ENCODE measurements around the gene FNDC3B.
"Not testable (repeated sequence)": the region's sequence is repeated elsewhere in the genome, so short reads cannot be mapped to it uniquely, and the experiment has no call there.

FNDC3B gene

DNA sequence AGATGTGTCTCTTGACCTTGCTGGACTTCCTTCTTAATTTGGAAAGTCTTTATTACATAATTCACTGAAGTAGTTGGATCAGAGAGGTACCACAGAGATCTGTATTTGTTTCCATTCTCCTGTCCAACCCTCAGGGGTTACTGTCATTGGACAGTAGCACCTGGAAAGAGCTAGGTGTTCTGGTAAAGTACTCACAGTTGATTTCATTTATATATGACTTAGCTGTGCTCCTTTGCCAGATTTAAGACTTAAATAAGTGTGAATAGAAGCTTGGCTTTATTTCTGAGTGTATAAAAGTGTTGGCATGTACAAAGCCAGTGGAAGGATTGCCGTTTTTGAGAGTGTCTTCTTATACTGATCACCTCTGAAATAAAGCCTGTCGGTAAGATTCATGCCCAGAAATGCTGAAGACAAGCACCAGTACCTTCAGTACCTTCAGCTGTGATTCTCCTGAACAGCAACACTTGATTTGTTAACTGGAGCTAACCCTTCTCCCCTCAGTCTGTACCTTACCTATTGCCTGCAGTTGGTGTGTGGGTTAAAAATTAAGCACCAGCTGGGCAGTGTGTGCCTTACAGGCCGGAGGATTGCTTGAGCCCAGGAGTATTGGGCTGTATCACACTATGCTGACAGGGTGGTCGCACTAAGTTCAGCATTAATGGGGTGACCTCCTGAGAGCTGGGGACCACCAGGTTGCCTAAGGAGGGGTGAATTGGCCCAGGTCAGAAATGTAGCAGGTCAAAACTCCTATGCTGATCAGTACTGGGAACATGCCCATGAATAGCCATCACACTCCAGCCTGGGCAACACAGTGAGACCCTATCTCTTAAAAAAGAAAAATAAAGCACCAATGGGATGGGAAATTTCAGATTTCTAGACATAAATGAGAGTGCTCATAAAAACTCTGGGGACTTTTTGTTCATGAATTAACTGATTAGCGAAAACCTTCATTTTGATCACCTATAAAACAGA lies 197.7 kb downstream of the FNDC3B start:
- H3K4me2 ChIP-seq (ENCODE audit: low read length): no peak overlapping the region
- no peaks in the 10 kb centered on the region for H3K9me3 ChIP-seq (ENCODE audit: insufficient read depth, low read length)
- H3K36me3 ChIP-seq (replicated peaks; ENCODE audit: low read depth, low read length): peaks cover 4% of the 10 kb centered on the region
- no peaks in the 10 kb centered on the region for H4K20me1 ChIP-seq (ENCODE audit: insufficient read depth, low read length)
- H3K27ac ChIP-seq (ENCODE audit: low read length): no peak overlapping the region
- no peaks in the 10 kb centered on the region for H3K27me3 ChIP-seq (ENCODE audit: low read depth, low read length)
- H3K79me2 ChIP-seq (ENCODE audit: low read length): no peaks in the 10 kb centered on the region
- H3K9ac ChIP-seq (ENCODE audit: low read length): no peak overlapping the region
- H3K4me1 ChIP-seq (ENCODE audit: low read length): no peaks in the 10 kb centered on the region
- no peak overlapping the region for H2AFZ ChIP-seq (ENCODE audit: low read depth, low read length)
- no peak for TF ChIP-seq EZH2phosphoT487 (IDR thresholded peaks at IDR 0.05; ENCODE audit: low read depth)
- H3K4me3 ChIP-seq (ENCODE audit: low read length): no peak overlapping the region

DNA sequence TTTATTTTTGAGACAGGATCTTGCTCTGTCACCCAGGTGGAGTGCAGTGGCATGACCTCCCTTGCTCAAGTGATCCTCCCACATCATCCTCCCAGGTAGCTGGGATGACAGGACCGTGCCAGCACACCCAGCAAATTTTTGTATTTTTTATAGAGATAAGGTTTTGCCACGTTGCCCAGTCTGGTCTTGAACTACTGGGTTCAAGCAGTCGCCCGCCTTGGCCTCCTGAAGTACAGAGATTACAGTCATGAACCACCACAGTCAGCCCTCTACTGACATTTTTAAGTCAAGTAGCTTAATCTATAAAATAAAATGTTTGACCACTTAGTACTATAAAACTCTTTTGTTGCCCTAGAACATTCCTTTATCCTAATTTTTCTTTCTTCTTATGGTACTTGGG lies 198.8 kb downstream of the FNDC3B start:
- no peak overlapping the region for H3K4me3 ChIP-seq (ENCODE audit: low read length)
- no peak overlapping the region for H2AFZ ChIP-seq (ENCODE audit: low read depth, low read length)
- no peak overlapping the region for H3K4me2 ChIP-seq (ENCODE audit: low read length)
- H3K36me3 ChIP-seq (replicated peaks; ENCODE audit: low read depth, low read length): peaks cover 4% of the 10 kb centered on the region
- no peak for TF ChIP-seq EZH2phosphoT487 (IDR thresholded peaks at IDR 0.05; ENCODE audit: low read depth)
- TF ChIP-seq, protein P1, sequence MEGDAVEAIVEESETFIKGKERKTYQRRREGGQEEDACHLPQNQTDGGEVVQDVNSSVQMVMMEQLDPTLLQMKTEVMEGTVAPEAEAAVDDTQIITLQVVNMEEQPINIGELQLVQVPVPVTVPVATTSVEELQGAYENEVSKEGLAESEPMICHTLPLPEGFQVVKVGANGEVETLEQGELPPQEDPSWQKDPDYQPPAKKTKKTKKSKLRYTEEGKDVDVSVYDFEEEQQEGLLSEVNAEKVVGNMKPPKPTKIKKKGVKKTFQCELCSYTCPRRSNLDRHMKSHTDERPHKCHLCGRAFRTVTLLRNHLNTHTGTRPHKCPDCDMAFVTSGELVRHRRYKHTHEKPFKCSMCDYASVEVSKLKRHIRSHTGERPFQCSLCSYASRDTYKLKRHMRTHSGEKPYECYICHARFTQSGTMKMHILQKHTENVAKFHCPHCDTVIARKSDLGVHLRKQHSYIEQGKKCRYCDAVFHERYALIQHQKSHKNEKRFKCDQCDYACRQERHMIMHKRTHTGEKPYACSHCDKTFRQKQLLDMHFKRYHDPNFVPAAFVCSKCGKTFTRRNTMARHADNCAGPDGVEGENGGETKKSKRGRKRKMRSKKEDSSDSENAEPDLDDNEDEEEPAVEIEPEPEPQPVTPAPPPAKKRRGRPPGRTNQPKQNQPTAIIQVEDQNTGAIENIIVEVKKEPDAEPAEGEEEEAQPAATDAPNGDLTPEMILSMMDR (IDR thresholded peaks at IDR 0.05; ENCODE audit: low read depth, low read length): no peak
- H3K9ac ChIP-seq (ENCODE audit: low read length): no peak overlapping the region
- no peaks in the 10 kb centered on the region for H3K9me3 ChIP-seq (ENCODE audit: insufficient read depth, low read length)
- H3K27me3 ChIP-seq (ENCODE audit: low read depth, low read length): no peaks in the 10 kb centered on the region
- H3K4me1 ChIP-seq (ENCODE audit: low read length): no peaks in the 10 kb centered on the region
- H4K20me1 ChIP-seq (ENCODE audit: insufficient read depth, low read length): no peaks in the 10 kb centered on the region
- no peaks in the 10 kb centered on the region for H3K79me2 ChIP-seq (ENCODE audit: low read length)
- no peak overlapping the region for H3K27ac ChIP-seq (ENCODE audit: low read length)

DNA sequence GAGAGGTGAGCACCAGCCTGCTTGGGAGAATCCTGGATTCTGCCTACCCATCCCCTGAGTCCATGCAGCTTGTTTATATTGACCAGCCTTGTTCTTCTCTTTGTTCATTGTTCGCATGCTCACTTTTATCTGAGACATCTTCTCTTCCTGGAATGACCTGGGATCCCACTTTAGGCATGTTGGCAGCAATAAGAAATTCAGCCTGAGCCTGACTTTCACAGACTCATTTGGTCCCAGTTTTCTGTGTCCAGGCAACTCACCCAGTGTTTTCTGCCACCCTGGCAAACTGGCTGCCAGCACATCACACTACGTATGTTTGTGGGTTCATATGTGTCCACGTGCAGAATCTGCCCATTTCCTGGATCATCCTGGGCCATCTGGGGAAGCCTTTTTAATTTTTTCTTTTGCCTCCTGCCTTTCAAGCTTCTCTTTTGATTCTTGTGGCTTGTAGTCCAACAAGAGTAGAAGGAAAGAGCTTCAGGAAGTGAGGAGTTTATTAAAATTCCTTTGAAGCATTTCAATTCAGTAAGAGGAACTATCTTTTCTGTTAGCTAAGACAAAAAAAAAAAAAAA lies 199.9 kb downstream of the FNDC3B start:
- no peaks in the 10 kb centered on the region for H3K27me3 ChIP-seq (ENCODE audit: low read depth, low read length)
- no peak overlapping the region for H3K9ac ChIP-seq (ENCODE audit: low read length)
- H3K4me2 ChIP-seq (ENCODE audit: low read length): no peak overlapping the region
- no peaks in the 10 kb centered on the region for H3K9me3 ChIP-seq (ENCODE audit: insufficient read depth, low read length)
- TF ChIP-seq, protein P1 (IDR thresholded peaks at IDR 0.05; ENCODE audit: low read depth, low read length): no peak
- TF ChIP-seq EZH2phosphoT487 (IDR thresholded peaks at IDR 0.05; ENCODE audit: low read depth): no peak
- H3K4me3 ChIP-seq (ENCODE audit: low read length): no peak overlapping the region
- H3K36me3 ChIP-seq (replicated peaks; ENCODE audit: low read depth, low read length): peaks cover 4% of the 10 kb centered on the region
- H3K4me1 ChIP-seq (ENCODE audit: low read length): no peaks in the 10 kb centered on the region
- H3K27ac ChIP-seq (ENCODE audit: low read length): no peak overlapping the region
- no peaks in the 10 kb centered on the region for H4K20me1 ChIP-seq (ENCODE audit: insufficient read depth, low read length)
- H3K79me2 ChIP-seq (ENCODE audit: low read length): no peaks in the 10 kb centered on the region
- no peak overlapping the region for H2AFZ ChIP-seq (ENCODE audit: low read depth, low read length)

DNA sequence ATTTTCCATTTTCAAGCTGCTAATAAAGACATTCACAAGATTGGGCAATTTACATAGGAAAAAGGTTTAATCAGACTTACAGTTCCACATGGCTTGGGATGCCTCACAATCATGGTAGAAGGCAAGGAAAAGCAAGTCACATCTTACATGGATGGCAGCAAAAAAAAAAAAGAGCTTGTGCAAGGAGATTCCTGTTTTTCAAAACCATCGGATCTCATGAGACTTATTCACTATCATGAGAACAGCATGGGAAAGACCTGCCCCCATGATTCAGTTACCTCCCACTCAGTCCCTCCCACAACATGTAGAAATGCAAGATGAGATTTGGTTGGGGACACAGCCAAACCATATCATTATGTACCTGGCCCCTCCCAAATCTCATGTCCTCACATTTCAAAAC lies 202.0 kb downstream of the FNDC3B start:
- H3K4me1 ChIP-seq (ENCODE audit: low read length): no peaks in the 10 kb centered on the region
- peaks cover 4% of the 10 kb centered on the region for H3K36me3 ChIP-seq (replicated peaks; ENCODE audit: low read depth, low read length)
- no peak overlapping the region for H3K4me2 ChIP-seq (ENCODE audit: low read length)
- no peak for TF ChIP-seq EZH2phosphoT487 (IDR thresholded peaks at IDR 0.05; ENCODE audit: low read depth)
- TF ChIP-seq, protein P1 (IDR thresholded peaks at IDR 0.05; ENCODE audit: low read depth, low read length): no peak
- no peaks in the 10 kb centered on the region for H3K27me3 ChIP-seq (ENCODE audit: low read depth, low read length)
- no peak overlapping the region for H3K9ac ChIP-seq (ENCODE audit: low read length)
- H4K20me1 ChIP-seq (ENCODE audit: insufficient read depth, low read length): no peaks in the 10 kb centered on the region
- H3K4me3 ChIP-seq (ENCODE audit: low read length): no peak overlapping the region
- H3K79me2 ChIP-seq (ENCODE audit: low read length): no peaks in the 10 kb centered on the region
- no peak overlapping the region for H3K27ac ChIP-seq (ENCODE audit: low read length)
- H2AFZ ChIP-seq (ENCODE audit: low read depth, low read length): no peak overlapping the region
- no peaks in the 10 kb centered on the region for H3K9me3 ChIP-seq (ENCODE audit: insufficient read depth, low read length)

DNA sequence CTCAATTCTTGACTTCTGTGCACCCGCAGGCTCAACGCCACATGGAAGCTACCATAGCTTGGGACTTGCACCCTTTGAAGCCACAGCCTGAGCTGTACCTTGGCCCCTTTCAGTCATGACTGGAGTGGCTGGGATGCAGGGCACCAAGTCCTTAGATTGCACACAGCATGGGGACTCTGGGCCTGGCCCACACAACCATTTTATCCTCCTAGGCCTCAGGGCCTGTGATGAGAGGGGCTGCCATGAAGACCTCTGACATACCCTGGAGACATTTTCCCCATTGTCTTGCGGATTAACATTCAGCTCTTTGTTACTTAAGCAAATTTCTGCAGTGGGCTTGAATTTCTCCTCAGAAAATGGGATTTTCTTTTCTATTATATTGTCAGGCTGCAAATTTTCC lies 203.1 kb downstream of the FNDC3B start:
- not testable (repeated sequence) for H3K4me2 ChIP-seq (ENCODE audit: low read length); H3K9ac ChIP-seq (ENCODE audit: low read length); H3K27me3 ChIP-seq (ENCODE audit: low read depth, low read length); H3K4me1 ChIP-seq (ENCODE audit: low read length); H3K27ac ChIP-seq (ENCODE audit: low read length); H3K9me3 ChIP-seq (ENCODE audit: insufficient read depth, low read length); H2AFZ ChIP-seq (ENCODE audit: low read depth, low read length); H3K79me2 ChIP-seq (ENCODE audit: low read length); H4K20me1 ChIP-seq (ENCODE audit: insufficient read depth, low read length); H3K36me3 ChIP-seq (replicated peaks; ENCODE audit: low read depth, low read length); H3K4me3 ChIP-seq (ENCODE audit: low read length)

DNA sequence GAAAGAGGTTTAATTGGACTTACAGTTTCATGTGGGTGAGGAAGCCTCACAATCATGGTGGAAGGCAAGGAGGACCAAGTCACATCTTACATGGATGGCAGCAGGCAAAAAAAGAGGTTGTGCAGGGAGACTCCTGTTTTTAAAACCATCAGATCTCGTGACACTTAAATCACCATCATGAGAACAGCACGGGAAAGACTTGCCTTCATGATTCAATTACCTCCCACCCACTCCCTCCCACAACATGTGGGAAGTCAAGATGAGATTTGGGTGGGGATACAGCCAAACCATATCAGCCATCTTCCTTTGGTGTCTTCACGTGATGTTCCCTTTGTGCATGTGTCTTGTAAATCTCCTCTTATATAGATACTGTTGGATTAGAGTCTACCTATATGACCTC lies 204.0 kb downstream of the FNDC3B start:
- H3K4me1 ChIP-seq (ENCODE audit: low read length); H3K27me3 ChIP-seq (ENCODE audit: low read depth, low read length); H3K27ac ChIP-seq (ENCODE audit: low read length); H3K4me3 ChIP-seq (ENCODE audit: low read length); H3K9me3 ChIP-seq (ENCODE audit: insufficient read depth, low read length); H3K36me3 ChIP-seq (replicated peaks; ENCODE audit: low read depth, low read length); H3K9ac ChIP-seq (ENCODE audit: low read length); H3K4me2 ChIP-seq (ENCODE audit: low read length); H4K20me1 ChIP-seq (ENCODE audit: insufficient read depth, low read length); H3K79me2 ChIP-seq (ENCODE audit: low read length); H2AFZ ChIP-seq (ENCODE audit: low read depth, low read length): not testable (repeated sequence)

Data from OCI-LY3 (cell line).